Natural killer cell (primary cell): ENCODE measurements around the gene PCBP3. TPM values are rescaled to one million over a fixed set of nuclear protein-coding genes. Genes with fewer than 3 reads are reported as not detected.

Experiments
- ATAC-seq, 3 donors: fragments of 150-1000 bp in 2 of 3; fragments of 200-7000 bp in 1 of 3; cut with Tn5 transposase; 1 replicate in 1 of 3; 2 replicates in 2 of 3; pipeline ENCODE4 v1.10.0; 2021; ENCODE audit warnings: mild to moderate bottlenecking in 2 of 3, moderate library complexity in 2 of 3
- DNase-seq, 2 donors: peaks; one replicate each; pipeline versions ENCODE4 v3.0.0 to v3.0.0-alpha.2; 2013 to 2021; ENCODE audit warnings: mixed read lengths in 1 of 2
- H3K27ac ChIP-seq: one replicate; pipeline ENCODE4 v1.5.1; 2013; ENCODE audit warnings: mild to moderate bottlenecking, low read length
- H3K27me3 ChIP-seq: one replicate; pipeline ENCODE4 v1.6.1; 2013; ENCODE audit warnings: low read length; ENCODE audit not compliant: control insufficient read depth, insufficient read depth
- H3K36me3 ChIP-seq: one replicate; pipeline ENCODE4 v1.6.1; 2013; ENCODE audit warnings: low read length; ENCODE audit not compliant: control insufficient read depth, insufficient read depth
- H3K4me1 ChIP-seq: one replicate; pipeline ENCODE4 v1.6.1; 2013; ENCODE audit warnings: low read length; ENCODE audit not compliant: control insufficient read depth, insufficient read depth
- H3K4me3 ChIP-seq: one replicate; pipeline ENCODE4 v1.5.1; 2013; ENCODE audit warnings: low read length
- H3K9me3 ChIP-seq: one replicate; pipeline ENCODE4 v1.6.1; 2013; ENCODE audit warnings: low read length; ENCODE audit not compliant: control insufficient read depth, insufficient read depth
- H3K27ac Mint-ChIP-seq, 2 donors: one replicate each; pipeline ENCODE4 v1.8.0; 2022; ENCODE audit warnings: mild to moderate bottlenecking in 2 of 2, mixed read lengths in 2 of 2, moderate library complexity in 1 of 2
- H3K27me3 Mint-ChIP-seq, 2 donors: one replicate each; pipeline ENCODE4 v1.8.0; 2022; ENCODE audit warnings: low read depth in 2 of 2, mixed read lengths in 2 of 2
- H3K36me3 Mint-ChIP-seq: one replicate; pipeline ENCODE4 v1.8.0; 2022; ENCODE audit warnings: mixed read lengths
- H3K4me1 Mint-ChIP-seq, 2 donors: one replicate each; pipeline ENCODE4 v1.8.0; 2022; ENCODE audit warnings: mixed read lengths in 2 of 2
- H3K4me3 Mint-ChIP-seq: one replicate; pipeline ENCODE4 v1.8.0; 2022; ENCODE audit warnings: mild to moderate bottlenecking, moderate library complexity, mixed read lengths
- H3K9me3 Mint-ChIP-seq, 2 donors: one replicate each; pipeline ENCODE4 v1.8.0; 2022; ENCODE audit warnings: mixed read lengths in 2 of 2
- CTCF ChIP-seq: fragments of 200-600 bp; IDR thresholded peaks from one replicate; pipeline ENCODE4 v1.8.0; 2022; ENCODE audit warnings: antibody characterized with exemption
- WGBS: methylation state at CpG from one replicate; pipeline ENCODE4 v1.1.7; 2013; ENCODE audit warnings: missing lambda C conversion rate; ENCODE audit not compliant: insufficient coverage; 5-methylcytosine and 5-hydroxymethylcytosine counted together
- intact Hi-C: fragments of 100-400 bp; cut with micrococcal nuclease; formaldehyde crosslinking; loops from one replicate; pipeline ENCODE4 v1.14.2; 2022
- total RNA-seq, 4 donors: library from RNA; stranded (reverse); fragments of 120-200 nt in 1 of 4; gene quantifications; one replicate each; pipeline versions ENCODE4 v1.2.3 to v1.2.4, GENCODE V29; 2013 to 2022

The PCBP3 gene
- total RNA-seq, 3 donors from 2014 or later (not counting 1 experiment from before 2014, with no cell fraction given) = 0.50 to 3.0 (median 0.52) TPM

DNA sequence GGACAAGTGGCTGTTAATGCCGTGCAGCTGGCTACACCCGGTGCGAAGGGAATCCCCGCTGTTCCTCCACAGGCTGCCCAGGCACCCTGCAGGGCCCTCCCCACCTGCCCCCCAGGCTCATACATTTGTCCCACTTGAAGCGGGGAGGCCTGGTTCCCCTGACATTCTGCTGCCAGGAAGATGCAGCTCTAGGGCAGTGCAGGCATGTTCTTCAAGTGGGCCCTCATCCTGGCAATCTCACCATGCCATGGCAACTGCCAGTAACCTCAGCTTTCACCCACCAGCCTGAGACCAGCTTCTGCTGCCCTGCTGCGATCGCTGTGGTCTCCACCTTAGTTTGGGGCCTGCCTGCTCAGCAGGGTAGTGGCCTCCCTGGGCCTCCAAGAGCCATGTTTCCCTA lies 186.1 kb downstream of the PCBP3 start:
- Mint-ChIP-seq H3K4me1 (peaks cover 0 to 4% of the 10 kb centered on the region in 2 donors), H3K36me3 (no peaks in the 10 kb centered on the region), H3K4me3 (no peak overlapping the region), H3K9me3 (no peaks in the 10 kb centered on the region), H3K27me3 (peaks cover 0 to 2% of the 10 kb centered on the region in 2 donors), H3K27ac (no peak overlapping the region)
- H3K4me3 ChIP-seq = no peak overlapping the region
- intact Hi-C loops = loop anchor here (10.0 kb wide), 1 partner anchor 275 kb away; no protein-coding TSS in a partner anchor
- H3K9me3 ChIP-seq = no peaks in the 10 kb centered on the region
- DNase-seq (no peak), ATAC-seq (no peak)
- H3K4me1 ChIP-seq = no peaks in the 10 kb centered on the region
- TF ChIP-seq CTCF = no peak
- WGBS = 92% methylated on average over 7 of the region's 7 CpGs
- no peaks in the 10 kb centered on the region for H3K36me3 ChIP-seq
- no peak overlapping the region for H3K27ac ChIP-seq
- H3K27me3 ChIP-seq = no peaks in the 10 kb centered on the region

- H3K27ac Mint-ChIP-seq = no peak overlapping the region
- peaks cover 0 to 4% of the 10 kb centered on the region in 2 donors for H3K4me1 Mint-ChIP-seq
- ATAC-seq (no peak), DNase-seq (no peak)
- no peaks in the 10 kb centered on the region for H3K9me3 ChIP-seq
- H3K36me3 Mint-ChIP-seq = no peaks in the 10 kb centered on the region
- no peaks in the 10 kb centered on the region for H3K27me3 ChIP-seq
- H3K27me3 Mint-ChIP-seq = no peaks in the 10 kb centered on the region
- 93% methylated on average over 11 of the region's 11 CpGs for WGBS
- no peaks in the 10 kb centered on the region for H3K36me3 ChIP-seq
- intact Hi-C loops = no loop called here
- no peak for TF ChIP-seq CTCF
- no peak overlapping the region for H3K4me3 ChIP-seq
- no peaks in the 10 kb centered on the region for H3K9me3 Mint-ChIP-seq
- no peak overlapping the region for H3K4me3 Mint-ChIP-seq
- no peaks in the 10 kb centered on the region for H3K4me1 ChIP-seq
- no peak overlapping the region for H3K27ac ChIP-seq
Measured at GRCh38 chr21:45830221-45830640, 186.7 kb downstream of the PCBP3 start.

DNA sequence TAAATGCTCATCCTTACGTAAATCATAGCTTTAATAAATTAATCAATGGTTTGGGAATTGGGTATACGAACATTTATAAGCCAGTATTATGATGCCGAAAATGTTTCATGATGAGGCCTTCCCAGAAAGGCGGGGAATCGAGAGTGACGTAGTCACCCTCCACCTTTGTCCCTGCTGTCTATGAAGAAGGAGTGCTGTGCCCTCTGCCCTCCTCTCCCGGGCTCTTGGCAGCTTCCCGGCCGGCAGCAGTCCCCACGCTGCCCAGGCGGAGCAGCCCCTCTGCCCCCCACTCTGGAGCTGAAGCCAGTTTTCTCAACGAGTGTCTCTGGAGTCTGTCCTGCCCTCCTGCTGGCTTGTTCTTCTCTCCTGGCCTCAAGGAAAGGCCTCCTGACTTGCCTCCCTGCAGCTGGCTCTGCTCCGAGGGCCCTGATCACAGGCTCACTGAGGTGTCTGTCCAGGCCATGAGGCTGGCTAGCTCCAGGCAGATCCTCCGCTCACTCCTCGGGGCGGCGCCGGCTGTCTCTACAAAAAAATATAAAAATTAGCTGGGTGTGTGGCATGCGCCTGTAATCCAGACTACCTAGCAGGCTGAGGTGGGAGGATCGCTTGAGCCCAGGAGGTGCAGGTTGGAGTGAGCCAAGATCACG lies 187.3 kb downstream of the PCBP3 start:
- Mint-ChIP-seq H3K4me1 (peaks cover 0 to 4% of the 10 kb centered on the region in 2 donors), H3K36me3 (no peaks in the 10 kb centered on the region), H3K27me3 (no peaks in the 10 kb centered on the region), H3K27ac (no peak overlapping the region), H3K9me3 (no peaks in the 10 kb centered on the region), H3K4me3 (no peak overlapping the region)
- intact Hi-C loops = no loop called here
- Histone ChIP-seq H3K27ac (no peak overlapping the region), H3K27me3 (no peaks in the 10 kb centered on the region), H3K4me1 (no peaks in the 10 kb centered on the region), H3K36me3 (no peaks in the 10 kb centered on the region), H3K4me3 (no peak overlapping the region), H3K9me3 (no peaks in the 10 kb centered on the region)
- no peak for TF ChIP-seq CTCF
- no peak for ATAC-seq
- WGBS = 92% methylated on average over 20 of the region's 21 CpGs
- DNase-seq = no peak
